Suprapubic skin (tissue), 3 donors: ENCODE results near the gene SLC9C1.

Experiments used
- CTCF ChIP-seq, 2 donors: fragments of 200-600 bp in 1 of 2; fragments of 450-650 bp in 1 of 2; sonication (generic) in 1 of 2; IDR thresholded peaks; one replicate each; pipeline ENCODE4 v1.5.1; 2016 to 2019; ENCODE audit warnings: antibody characterized with exemption in 2 of 2, mild to moderate bottlenecking in 1 of 2, moderate library complexity in 1 of 2
- POLR2A ChIP-seq, 2 donors: fragments of 450-650 bp; IDR thresholded peaks; one replicate each; pipeline ENCODE4 v1.6.1; 2017; ENCODE audit warnings: antibody characterized with exemption in 2 of 2, mild to moderate bottlenecking in 2 of 2, moderate library complexity in 2 of 2

- TF ChIP-seq CTCF (IDR thresholded peaks at IDR 0.05) (no peak), POLR2A (IDR thresholded peaks at IDR 0.05) (no peak)
Measured at GRCh38 chr3:112114576-112115160, 179.3 kb downstream of the SLC9C1 start.
